Mesothelial cell of epicardium (in vitro differentiated cells): Measurements from ENCODE around the gene WDR1. TPM values are rescaled to one million over a fixed set of nuclear protein-coding genes. Genes with fewer than 3 reads are reported as not detected.

Experiments used
- DNase-seq, 2 experiments: peaks; one replicate each; pipeline ENCODE4 v3.0.0; 2021; ENCODE audit warnings: low spot score in 2 of 2; ENCODE audit not compliant: unreplicated experiment in 2 of 2
- H3K27ac Mint-ChIP-seq: 2 replicates; pipeline ENCODE4 v1.8.0; 2021; ENCODE audit warnings: mixed read lengths
- H3K27me3 Mint-ChIP-seq: 2 replicates; pipeline ENCODE4 v1.8.0; 2021; ENCODE audit warnings: low read depth, mixed read lengths
- H3K36me3 Mint-ChIP-seq: 2 replicates; pipeline ENCODE4 v1.8.0; 2021; ENCODE audit warnings: mixed read lengths
- H3K4me1 Mint-ChIP-seq: 2 replicates; pipeline ENCODE4 v1.8.0; 2021; ENCODE audit warnings: mixed read lengths
- H3K4me3 Mint-ChIP-seq: 2 replicates; pipeline ENCODE4 v1.8.0; 2021; ENCODE audit warnings: mild to moderate bottlenecking, moderate library complexity, mixed read lengths
- H3K9me3 Mint-ChIP-seq: 2 replicates; pipeline ENCODE4 v1.8.0; 2021; ENCODE audit warnings: mixed read lengths
- total RNA-seq: library from RNA; stranded (reverse); gene quantifications from 3 replicates; pipeline ENCODE4 v1.2.1, GENCODE V29; 2021
- TF ChIP-seq, protein P1 (sequence below): fragments of 200-600 bp; sonication (generic); IDR thresholded peaks from one replicate; pipeline ENCODE4 v1.5.0; 2021; ENCODE audit warnings: antibody characterized with exemption; ENCODE audit not compliant: unreplicated experiment

The WDR1 gene
- total RNA-seq, 1 donor from 2014 or later = 229 TPM

GRCh38 chr4:10098780-10099160, 17.8 kb downstream of the WDR1 start:
- no peaks in the 10 kb centered on the region for H3K9me3 Mint-ChIP-seq
- TF ChIP-seq, protein P1, sequence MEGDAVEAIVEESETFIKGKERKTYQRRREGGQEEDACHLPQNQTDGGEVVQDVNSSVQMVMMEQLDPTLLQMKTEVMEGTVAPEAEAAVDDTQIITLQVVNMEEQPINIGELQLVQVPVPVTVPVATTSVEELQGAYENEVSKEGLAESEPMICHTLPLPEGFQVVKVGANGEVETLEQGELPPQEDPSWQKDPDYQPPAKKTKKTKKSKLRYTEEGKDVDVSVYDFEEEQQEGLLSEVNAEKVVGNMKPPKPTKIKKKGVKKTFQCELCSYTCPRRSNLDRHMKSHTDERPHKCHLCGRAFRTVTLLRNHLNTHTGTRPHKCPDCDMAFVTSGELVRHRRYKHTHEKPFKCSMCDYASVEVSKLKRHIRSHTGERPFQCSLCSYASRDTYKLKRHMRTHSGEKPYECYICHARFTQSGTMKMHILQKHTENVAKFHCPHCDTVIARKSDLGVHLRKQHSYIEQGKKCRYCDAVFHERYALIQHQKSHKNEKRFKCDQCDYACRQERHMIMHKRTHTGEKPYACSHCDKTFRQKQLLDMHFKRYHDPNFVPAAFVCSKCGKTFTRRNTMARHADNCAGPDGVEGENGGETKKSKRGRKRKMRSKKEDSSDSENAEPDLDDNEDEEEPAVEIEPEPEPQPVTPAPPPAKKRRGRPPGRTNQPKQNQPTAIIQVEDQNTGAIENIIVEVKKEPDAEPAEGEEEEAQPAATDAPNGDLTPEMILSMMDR = no peak
- DNase-seq = no peak
- no peak overlapping the region for H3K4me3 Mint-ChIP-seq
- no peaks in the 10 kb centered on the region for H3K27me3 Mint-ChIP-seq
- peaks cover 6% of the 10 kb centered on the region for H3K4me1 Mint-ChIP-seq
- H3K27ac Mint-ChIP-seq = no peak overlapping the region
- H3K36me3 Mint-ChIP-seq = peaks cover 22% of the 10 kb centered on the region

- Mint-ChIP-seq H3K4me3 (no peak overlapping the region), H3K27ac (no peak overlapping the region), H3K9me3 (no peaks in the 10 kb centered on the region), H3K4me1 (peaks cover 13% of the 10 kb centered on the region), H3K27me3 (no peaks in the 10 kb centered on the region), H3K36me3 (peaks cover 26% of the 10 kb centered on the region)
- TF ChIP-seq, protein P1 = no peak
- no peak for DNase-seq
Observed at GRCh38 chr4:10097906-10098779, 18.5 kb downstream of the WDR1 start.

- H3K4me1 Mint-ChIP-seq = peaks cover 23% of the 10 kb centered on the region
- no peak for DNase-seq
- H3K4me3 Mint-ChIP-seq = no peak overlapping the region
- H3K27ac Mint-ChIP-seq = no peak overlapping the region
- H3K9me3 Mint-ChIP-seq = no peaks in the 10 kb centered on the region
- TF ChIP-seq, protein P1 = no peak
- H3K36me3 Mint-ChIP-seq = peaks cover 24% of the 10 kb centered on the region
- H3K27me3 Mint-ChIP-seq = no peaks in the 10 kb centered on the region
Observed at GRCh38 chr4:10096978-10097335, 19.6 kb downstream of the WDR1 start.

DNA sequence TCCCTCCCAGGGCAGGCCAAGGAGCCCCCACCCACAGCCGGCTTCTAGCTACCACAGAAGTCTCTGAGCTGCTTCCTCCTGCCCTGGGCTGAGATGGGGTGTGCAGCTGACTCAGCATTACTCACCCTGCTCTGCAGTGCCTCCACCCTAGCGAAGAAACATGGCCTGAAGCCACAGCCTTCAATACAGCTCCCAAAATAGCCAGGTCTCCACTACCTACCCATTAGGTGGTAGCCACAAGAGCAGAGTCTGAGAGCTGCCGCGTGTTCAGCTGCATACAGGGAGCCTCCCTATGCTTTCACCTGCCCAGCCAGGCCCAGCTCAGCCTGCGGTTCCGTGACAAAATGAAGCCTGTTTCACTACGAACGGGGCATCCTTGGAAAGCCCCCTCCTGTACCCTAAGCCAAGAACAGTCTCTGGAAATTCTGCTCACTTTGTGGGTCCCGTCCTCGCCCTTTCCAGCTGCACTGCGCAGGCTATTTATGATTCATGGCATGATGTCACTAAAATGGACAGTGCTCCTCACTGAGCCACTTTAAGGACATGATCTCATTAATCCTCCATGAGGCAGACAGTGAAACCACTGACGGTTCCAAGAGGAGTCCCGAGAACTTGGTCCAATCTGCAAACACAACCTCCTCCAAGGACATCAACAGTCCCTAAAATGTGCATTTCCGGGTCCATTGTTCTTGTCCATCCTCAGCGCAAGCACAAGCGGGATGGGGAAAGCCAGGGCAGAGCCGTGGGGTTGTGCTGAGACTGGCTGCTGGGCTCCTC, 20.2 kb downstream of the WDR1 start:
- no peak overlapping the region for H3K27ac Mint-ChIP-seq
- H3K27me3 Mint-ChIP-seq = no peaks in the 10 kb centered on the region
- TF ChIP-seq, protein P1 = no peak
- peaks cover 23% of the 10 kb centered on the region for H3K4me1 Mint-ChIP-seq
- no peaks in the 10 kb centered on the region for H3K9me3 Mint-ChIP-seq
- no peak for DNase-seq
- H3K36me3 Mint-ChIP-seq = peaks cover 25% of the 10 kb centered on the region
- no peak overlapping the region for H3K4me3 Mint-ChIP-seq

GRCh38 chr4:10095296-10095991, 21.2 kb downstream of the WDR1 start:
- Mint-ChIP-seq H3K4me1 (peaks cover 23% of the 10 kb centered on the region), H3K27me3 (no peaks in the 10 kb centered on the region), H3K9me3 (no peaks in the 10 kb centered on the region), H3K4me3 (no peak overlapping the region), H3K27ac (no peak overlapping the region), H3K36me3 (peaks cover 30% of the 10 kb centered on the region)
- DNase-seq = no peak
- TF ChIP-seq, protein P1 = no peak
